HPDE6-E6E7 (cell line): ENCODE results near the gene TRERF1.

Experiments used
- DNase-seq: peaks from one replicate; pipeline ENCODE4 v3.0.0; 2011; ENCODE audit warnings: missing footprints; ENCODE audit errors: extremely low spot score

Gene TRERF1

DNA sequence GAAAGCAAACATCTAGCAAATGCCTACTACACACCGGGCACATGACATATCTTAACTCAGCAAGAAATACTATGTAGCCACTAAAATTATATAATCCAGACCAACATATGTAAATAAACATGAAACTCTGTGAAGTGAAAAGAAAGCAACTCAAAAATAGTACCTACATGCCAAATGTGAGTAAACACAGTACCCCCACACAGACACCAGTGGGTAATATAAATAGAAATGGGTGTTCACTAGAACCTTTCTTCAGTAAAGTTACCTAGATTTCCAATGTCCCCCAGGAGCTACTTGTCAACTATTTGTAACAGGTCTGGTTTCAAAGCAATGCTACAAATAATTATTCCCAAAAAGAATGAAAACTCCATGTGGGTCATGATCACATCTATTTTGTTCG, 25.5 kb downstream of the TRERF1 start:
- no peak for DNase-seq

DNA sequence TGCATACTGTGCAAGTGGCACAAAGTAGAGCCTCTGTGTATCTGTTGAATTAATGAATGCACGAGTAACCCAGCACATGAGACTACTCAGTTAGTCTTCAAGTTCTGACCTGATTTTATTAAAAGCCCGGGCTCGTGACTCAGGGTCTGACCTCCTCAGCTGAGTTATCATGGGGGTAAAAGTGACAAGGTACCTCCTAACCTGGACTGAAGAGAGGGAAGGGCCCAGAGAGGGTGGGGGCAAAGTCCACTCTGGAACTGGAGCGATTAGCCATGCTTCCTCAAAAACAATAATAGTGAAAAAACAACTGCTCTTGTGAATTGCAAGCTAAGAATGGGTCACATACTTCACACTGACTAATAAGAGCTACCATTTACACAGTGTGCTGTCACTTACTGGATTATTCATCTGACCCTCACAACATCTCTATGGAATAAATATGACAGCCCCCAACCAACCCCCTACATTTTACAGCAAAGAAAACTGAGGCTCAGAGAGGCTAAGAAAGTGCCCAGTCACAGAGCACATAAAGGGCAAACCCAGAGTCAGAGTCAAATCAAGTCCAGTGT, 26.7 kb downstream of the TRERF1 start:
- no peak for DNase-seq

DNA sequence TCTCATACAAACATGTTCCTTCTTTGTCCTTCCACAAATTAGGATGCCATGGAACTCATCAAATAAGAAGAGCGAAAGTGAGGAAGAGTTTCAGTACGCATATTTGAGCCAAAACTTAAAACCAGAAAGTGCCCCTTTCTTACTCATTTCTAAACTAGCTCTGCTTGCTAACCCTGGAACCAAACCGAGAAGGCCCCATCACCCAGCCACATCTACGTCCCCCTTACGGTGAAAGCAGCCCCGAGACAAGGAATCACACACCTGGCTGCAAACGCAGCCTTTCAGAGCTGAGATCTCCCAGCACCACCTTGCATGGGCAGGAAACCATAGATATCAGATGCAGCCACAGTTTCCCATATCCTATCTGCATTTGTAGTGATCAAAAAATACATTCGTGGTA, 28.5 kb downstream of the TRERF1 start:
- DNase-seq, result no peak

DNA sequence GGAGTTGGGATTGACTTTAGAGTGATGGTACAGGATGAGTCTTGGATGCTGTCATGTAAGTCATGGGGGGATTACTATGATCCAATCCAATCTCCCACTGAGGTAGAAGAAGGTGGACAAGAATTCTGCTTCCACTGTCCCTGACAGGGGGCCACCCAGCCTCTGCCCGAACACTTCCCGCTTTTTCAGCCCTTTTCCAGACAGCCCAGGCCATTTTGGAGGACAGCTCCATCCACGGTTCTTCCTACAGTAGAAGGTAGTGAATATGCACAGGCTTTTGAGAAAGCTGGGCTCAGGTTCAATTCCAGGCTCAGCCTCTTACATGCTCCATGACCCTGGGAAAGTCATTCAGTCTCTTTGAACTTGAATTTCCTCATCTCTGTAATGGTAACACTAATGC, 31.0 kb downstream of the TRERF1 start:
- no peak for DNase-seq

DNA sequence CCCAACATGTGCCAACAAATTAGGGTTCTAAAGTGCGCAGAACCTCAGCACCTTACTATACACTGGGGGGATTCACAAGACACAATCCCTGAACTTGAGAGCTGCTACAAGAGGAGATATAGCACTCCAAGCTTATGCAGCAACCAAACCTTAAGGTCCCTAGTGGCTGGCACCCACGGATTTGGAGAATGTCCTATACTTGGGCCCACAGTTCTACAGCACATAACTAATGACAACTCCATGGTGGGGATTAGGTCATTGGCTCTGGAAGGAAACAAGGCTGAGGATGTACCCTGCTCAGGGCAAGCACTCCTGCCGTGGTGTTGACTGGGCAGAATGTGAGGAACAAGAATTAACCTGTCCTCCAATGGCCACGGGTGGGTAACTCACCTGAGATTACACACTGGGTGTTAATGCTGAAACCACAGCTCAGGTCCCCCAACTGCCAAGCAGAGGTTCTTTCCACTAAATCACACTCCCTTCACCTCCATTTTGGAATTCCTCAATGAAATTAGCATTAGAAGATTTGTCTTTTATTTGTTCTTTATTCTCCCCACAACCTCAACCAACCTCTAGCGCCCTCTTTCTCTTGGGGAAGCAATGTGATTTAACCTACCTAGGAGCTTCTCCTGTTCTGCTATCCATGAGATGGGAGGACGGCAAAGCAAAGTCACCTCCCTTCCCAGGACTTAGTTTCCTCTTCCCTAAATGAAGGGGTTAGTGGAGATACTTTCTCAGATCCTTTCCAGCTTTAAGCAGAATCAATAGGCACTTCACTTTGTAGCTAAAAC, 32.0 kb downstream of the TRERF1 start:
- DNase-seq, result no peak

DNA sequence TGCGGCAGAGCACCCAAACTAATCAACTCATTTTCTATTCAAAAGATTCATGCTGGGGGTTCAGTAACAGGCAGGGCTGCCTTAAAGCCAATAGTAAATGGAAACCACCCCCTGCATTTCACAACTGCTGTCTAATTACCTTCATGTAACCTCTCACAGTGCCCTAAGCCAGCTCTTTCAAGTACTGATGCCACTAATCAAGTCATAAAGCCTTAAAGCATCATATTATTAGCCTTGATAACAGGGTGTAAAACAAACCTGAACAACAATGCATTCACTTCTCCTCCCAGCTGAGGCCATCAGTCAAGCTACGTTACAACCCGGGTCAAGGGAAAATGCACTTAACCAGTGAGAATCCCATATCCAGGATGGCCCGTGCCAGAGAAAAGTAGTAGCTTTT, 33.0 kb downstream of the TRERF1 start:
- DNase-seq, result no peak

DNA sequence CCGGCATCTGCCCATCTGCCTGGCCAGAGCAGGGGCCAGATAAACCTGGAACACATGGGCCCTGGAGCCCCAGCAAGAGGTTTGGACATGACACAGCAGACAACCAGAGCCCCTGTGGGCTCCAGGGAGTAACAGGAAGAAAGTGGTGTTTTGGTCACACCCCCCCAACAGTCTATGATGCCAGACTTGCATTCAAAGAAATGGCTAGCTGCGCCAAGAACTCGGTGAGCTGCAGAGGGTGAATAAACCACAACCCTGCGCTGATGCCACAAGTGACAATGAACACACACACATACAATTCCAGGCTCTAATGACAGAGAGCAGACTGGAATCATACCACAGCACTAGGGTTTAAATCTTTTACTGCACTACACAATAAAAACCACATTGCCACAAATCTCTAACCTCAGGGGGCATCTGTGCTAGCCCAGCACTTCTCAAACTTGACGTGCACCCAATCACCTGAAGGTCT, 34.0 kb downstream of the TRERF1 start:
- DNase-seq, result no peak

DNA sequence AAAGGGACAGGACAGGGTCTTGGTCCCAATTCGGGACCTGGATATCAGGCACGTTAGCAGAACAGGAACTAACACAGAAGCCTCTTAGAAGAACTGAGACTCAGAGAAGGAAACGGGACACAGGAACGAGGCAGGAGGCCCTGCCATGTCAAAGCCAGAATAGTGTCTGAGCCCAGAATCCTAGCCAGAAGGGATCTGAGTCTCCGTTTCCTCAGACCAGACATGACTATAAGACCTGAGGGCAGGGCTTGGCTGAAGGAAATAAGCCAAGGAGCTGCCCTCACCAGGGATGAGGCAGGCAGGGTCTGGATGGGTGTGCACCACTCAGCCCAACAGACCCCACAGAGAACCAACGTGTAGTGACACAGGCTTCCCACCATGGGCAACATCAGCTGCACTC, 40.3 kb downstream of the TRERF1 start:
- DNase-seq, result no peak

DNA sequence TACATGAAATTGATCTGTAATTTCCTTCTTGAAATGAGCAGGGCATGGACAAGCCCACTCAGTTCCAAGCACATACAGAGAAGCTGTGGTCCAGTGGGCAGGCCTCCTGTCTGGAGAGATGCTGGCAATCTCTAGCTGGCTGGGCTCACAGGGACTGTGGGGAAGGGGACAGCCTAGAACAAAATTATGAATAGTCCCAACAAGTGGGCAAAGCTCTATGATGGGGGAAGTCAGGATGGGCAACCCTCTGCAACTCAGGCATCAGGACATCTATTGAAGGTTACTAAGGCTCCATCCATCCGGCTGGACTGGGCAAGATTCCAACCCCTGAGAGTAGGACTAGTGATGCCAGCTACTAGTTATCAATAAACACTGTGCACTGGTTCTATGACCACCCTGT, 40.9 kb downstream of the TRERF1 start:
- no peak for DNase-seq

DNA sequence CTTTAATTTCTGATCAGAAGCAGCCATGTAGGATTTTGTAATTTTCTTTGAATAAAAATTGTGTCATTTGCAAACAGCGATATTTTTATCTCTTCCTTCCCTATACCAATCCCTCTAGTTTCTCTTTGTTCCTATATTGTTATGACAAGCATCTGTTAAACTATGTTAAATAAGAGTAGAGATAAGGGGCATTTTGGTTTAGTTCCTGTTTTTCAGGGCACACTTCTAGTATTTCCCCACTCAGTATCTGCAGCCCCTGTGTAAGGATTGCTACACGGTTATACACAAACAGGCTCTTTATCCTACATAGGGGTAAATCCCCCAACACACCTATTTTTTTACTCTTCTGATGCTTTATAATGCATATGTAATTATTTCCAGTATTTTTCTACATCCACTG, 42.1 kb downstream of the TRERF1 start:
- no peak for DNase-seq

DNA sequence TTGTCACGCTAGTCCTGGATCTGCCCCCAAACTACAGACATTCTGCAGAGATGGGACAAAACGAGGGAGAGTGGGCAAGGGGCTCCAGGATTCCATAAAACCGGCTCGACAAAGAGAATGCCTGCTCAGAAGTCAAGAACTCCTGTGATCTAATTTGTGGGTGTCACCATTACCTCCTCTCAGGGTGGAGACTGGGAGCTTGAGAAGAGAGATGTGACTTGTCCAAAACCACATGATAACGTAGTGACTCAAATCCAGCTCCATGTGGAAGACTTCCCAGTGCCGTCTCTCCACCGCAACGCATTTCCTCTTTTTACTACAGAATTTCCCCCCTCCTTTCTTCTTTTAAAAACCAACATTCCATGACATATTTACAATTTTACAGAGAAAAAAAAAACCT, 44.3 kb downstream of the TRERF1 start:
- DNase-seq, result peak; percentile 54

DNA sequence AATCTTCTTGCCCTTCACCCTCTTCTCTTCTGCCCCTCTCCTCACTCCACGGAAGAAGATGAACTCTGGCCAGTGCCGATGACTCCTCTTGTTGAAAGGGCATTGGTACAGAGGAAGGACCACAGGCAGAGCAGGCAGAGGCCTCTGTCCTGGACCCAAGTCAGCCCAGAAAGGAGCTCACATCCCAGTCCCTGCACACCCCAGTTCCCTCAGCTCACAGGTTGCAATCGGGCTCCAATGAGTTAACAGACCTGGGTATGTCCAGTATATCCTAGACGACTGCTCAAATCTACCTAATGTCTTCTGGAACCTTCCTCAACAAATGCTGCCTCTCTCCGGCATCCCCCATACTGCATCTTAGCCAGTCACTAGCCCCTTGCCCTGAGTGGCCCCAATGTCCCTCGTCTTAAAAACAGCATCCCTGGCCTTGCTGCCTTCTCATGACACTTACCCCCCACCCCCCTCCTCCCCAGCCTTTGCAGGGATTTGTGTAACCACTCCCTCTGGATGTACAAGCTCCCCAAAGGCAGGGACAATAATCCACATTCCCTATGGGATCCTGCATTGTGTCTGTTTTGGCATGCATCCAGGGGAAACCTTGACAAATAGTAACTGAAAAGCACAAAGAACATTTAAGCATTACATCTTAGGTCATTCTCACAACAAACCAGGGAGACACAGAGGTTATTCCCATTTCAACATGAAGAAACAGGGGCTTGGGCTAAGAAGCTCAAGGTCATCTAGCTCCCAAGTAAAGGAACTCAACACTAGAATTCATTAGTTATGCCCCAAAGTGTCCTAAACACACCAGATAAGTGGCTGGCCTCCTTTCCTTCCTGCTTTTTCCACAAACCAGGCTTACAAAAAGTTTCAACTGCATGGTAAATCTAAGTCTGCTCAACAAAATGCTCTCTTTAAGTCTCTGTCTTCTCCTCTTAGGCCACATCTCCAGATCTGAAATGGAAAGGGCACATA, 45.1 kb downstream of the TRERF1 start:
- no peak for DNase-seq

DNA sequence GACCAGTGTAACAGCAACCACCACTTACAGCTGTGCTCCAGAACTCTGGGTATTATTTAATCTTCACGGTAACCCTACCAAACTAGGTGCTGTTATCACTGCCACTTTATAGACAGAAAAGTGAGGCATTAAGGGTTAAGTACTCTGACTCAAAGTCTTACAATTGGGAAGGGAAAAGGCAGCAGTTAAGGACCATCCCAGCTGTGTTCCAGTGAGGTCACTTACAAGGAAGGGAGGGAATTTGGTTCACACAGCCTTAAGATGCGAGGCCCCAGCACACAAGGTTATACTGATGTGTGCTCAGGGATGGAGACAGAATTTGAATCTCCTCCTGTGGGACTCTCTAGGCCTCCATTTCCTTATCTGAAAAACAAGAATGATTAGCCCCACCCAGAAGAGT, 46.7 kb downstream of the TRERF1 start:
- DNase-seq, result no peak

DNA sequence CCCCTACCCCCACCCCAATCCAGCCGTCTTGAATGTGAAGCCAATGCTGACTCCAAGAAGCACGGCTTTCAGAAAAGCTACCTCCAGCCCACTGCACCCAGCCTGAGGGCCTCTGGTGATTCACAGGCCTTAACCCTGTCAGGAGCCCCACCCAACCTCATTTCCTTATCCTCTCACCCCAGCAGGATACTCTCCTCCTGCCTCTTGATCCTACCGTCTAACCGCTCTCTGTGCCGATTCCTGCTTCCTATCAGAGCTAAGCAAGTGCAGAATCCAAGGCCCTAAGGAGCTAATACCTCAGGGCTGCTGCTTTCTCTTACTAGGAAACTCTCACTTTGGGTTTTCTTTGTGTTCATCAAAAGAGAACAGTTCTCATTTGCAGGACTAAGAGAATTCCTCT, 47.2 kb downstream of the TRERF1 start:
- DNase-seq, result peak; percentile 88

DNA sequence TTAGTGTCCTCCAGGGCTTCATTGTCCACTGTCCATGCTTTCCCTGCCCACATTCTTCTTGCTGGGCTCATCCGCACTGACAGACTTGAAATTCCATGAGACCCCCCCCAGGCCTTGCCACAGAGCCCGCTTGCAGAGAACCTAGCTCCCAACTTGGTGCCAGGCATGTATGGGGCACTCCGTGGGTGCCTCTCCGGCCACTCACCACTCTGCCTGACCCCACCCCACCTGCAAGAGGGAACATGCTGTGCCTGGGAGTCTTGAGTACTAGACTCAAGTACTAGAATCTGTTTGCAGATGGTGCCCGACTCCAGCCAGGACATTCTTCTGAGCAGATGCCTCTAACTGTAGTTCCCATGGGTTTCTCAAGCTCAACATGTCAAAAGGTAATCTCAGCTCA, 47.9 kb downstream of the TRERF1 start:
- DNase-seq, result no peak

DNA sequence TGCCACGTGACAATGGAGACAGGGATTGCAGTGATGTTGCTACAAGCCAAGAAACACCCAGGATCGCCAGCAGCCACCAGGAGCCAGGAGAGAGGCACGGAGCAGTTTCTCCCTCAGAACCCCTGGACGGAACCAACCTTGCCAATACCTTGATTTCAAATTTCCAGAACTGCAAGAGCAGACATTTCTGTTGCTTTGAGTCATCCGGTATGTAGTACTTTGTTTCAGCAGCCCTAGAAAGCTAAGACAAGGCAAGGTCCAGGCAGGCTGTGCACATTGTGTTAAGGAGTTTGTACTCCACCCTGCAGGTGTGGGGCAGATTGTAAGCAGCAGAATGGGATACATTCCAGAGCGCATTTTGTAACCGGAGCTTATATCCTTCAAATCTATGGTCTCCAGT, 48.3 kb downstream of the TRERF1 start:
- peak; percentile 56 for DNase-seq

DNA sequence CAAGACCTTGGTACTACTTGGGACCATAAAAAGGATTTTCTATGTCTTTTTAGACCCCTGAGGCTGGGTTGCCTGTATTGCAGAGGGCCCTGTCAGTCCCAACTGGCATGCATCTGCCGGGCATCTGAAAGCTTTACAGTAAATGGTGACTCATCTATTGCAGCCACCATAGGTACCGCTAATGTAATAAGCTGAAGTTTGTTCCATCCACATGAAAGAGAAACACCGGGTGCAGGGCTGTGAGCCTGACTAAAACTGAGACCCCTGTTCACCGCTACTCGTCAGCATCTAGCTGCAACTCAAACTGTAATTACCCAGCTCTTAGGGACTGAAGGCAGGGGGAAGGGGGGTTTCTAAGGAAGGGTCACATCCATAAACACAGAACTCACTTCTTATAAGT, 49.5 kb downstream of the TRERF1 start:
- DNase-seq, result peak; percentile 58

DNA sequence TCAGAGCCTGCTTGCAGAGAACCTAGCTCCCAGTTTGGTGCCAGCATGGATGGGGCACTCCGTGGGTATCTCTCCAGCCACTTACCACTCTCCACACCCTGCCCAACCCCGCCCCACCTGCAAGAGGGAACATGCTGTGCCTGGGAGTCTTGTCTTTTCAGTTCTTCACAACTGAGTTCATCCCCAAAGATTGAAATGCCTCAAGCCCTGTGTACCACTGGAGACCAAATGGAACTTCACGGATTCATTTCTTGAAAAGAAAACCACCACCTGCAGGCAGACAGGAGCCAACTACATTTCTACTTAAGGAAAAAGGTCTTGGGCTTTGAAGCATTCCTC, 50.1 kb downstream of the TRERF1 start:
- no peak for DNase-seq

DNA sequence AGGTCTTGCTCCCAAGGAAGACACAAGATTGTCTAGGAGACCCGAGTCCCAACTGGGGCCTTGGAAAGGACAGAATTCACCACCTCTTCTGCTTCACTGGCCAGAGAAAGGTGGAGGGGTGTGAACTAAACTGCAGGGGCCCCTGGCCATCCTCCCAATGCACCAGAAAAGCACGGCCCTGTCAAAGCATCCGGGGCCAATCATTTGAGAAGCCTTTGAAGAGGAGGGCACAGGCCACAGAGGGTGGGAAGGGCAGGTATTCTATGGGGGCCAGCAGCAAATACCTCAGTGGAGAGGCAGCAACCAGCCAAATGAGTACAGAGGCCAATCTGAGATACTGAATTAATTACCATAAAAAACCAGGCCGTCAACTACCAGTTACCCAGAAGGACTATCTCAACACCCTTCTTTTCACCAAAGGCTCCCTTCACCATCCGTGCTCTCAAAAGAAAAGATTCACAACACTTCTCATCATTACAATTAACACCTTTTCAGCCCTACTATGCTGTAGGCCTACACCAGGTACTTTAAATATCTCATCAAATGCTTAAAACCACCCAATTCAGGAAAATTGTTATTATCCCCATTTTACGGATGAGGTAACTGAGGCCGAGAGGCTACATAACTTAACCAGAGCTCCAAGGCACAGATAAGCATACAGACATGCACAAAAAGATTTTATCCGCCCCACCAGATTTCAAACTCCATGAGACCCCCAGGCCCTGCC, 50.7 kb downstream of the TRERF1 start:
- DNase-seq, result no peak

DNA sequence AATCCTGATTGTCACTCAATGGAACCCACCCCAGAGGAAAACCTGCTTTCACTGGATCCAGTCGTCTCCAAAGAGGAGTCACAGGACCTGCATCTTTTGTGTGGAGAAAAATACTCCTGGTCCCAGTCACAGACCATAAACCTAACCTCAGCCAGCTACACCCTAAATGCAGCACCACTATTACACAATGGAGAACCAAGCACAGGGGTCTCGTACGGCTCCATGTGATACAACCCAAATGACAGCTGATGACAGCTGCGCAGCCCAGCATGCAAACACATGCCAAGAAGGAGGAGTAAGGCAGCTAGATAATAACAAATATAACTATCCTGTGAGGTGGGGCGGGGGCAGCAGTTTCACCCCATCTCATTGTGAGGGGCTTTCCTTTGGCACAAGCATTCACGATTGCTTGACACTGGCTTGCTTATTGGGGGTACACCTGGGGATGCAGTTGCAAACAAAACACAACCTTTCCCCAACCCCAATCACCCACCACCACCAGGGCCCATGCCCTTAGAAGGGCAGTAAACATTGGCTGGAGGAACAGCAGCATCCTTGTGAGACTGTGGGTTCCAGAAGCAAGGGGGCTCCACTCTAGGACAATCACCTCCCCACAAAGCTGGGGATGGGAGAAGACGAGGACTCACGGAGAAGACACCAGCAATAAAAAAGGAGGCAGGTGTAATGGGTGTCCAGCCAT, 51.5 kb downstream of the TRERF1 start:
- DNase-seq, result no peak

DNA sequence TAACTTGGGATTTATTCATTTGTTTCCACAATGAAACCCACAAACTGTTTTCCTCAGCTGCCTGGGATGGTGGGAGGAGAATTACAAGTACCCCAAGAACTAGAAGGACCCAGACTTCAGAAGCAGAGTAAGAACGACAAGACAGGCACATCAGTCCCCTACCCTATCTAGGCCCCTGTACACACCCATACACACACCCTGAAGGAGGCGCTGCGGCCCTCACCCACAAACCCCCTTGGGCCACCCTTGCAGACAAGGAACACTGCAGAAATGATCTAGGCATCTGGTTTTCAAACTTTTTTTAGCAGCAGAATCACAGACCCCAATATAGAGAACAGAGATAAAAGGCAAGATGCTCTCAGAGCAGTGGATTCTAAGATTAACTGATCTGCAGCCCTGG, 55.0 kb downstream of the TRERF1 start:
- DNase-seq, result no peak
